HT1080 (cell line): ENCODE measurements around the gene RNF43. TPM values are rescaled to one million over a fixed set of nuclear protein-coding genes. Genes with fewer than 3 reads are reported as not detected.

Source experiments
- DNase-seq: peaks from one replicate; pipeline ENCODE4 v3.0.0-alpha.2; 2015; ENCODE audit warnings: low read depth
- polyA plus RNA-seq, 2 experiments: library from polyadenylated mRNA; depleted of rRNA; stranded (reverse); fragments of >200 nt; gene quantifications; 2 replicates each; pipeline ENCODE4 v1.2.3, GENCODE V29; 2015
- total RNA-seq: library from RNA; depleted of rRNA; stranded (reverse); fragments of >200 nt; shearing (Covaris generic); gene quantifications from 2 replicates; pipeline ENCODE4 v1.2.3, GENCODE V29; 2014; rRNA removed

Gene RNF43
- total RNA-seq = 0.14 TPM in 1 of 2 replicates, not detected in the other
- 0.09 and 0.66 TPM in 2 replicates for polyA plus RNA-seq (2015; cell fraction: cytosol; rRNA removed)
- polyA plus RNA-seq (2015; cell fraction: nucleus; rRNA removed) = 0.39 and 0.41 TPM in 2 replicates

DNA sequence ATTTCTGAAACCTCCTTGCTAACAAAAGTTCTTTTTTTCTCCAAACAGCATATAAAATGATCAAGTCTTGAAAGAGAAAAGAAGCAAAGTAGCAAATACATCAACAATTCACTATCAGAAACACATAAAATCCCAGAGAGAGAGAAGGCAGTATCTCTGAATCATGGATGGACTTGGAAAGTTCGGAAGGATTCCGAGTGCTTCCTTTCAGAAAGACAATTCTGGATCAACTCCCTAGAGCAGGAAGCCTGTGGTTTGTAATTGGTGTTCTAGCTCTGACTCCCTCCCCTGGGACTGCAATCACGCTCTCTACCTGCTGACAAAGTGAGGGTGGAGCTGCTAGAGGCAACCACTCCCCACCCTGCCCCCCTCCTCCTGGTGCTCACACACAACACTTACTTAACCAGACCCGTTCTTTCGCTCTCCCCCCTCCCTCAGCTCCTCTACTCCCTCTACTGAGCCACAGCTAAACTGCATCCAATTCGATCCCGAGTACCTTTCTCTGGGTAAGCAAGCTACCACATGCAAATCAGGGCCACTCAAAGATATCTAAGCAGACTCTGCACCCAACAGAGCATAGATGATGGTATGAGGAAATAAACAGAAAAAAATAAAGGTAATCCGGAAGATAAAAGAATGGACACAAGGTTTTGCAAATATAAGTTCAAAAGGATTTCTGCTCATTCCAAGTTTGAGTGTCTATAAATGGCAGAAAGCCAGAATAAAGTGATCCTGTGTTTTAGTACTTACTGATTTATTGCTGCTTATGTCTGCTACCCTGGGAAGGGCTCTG is at the start of gene RNF43:
TSS of gene RNF43 (minus strand) at position 235 of the 793 bp plus-strand sequence. CDS start 1,957 bp downstream, outside the sequence.
- peak; percentile 91 for DNase-seq

GRCh38 chr17:58455491-58455890 is 38.2 kb upstream of the RNF43 start:
- no peak for DNase-seq

DNA sequence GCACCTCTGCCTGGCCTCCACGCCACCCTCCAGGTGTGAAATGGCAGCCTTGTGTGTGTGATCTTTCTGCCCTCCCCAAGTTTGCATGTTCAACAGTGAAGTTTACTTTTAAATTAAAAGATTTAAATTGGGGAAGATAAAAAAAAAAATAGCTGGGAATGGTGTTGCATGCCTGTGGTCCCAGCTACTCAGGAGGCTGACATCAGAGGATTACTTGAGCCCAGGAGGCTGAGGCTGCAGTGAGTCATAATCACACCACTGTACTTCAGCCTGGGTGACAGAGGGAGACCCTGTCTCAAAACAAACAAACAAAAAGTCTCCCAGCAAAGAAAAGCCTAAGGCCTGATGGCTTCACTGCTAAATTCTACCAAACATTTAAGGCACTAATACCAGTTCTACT is 35.4 kb upstream of the RNF43 start:
- peak; percentile 37 for DNase-seq

- peak; percentile 74 for DNase-seq
These were observed 30.0 kb upstream of the RNF43 start for GRCh38 chr17:58447039-58447975.

DNA sequence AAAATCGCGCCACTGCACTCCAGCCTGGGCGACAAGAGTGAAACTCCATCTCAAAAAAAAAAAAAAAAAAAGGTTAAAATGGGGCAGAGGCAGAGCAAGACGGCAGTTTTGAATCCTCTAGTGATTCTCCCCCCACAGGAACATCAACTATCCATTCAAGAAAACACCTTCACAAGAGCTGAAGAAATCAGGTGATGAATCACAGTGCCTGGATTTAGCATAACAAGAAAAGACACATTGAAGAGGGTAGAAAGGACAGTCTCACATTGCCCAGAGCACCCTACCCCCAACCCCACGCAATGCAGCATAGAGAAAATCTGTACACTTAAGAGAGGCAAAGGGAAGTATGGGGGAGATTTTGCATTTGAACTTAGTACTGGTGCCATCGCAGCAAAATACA is 28.8 kb upstream of the RNF43 start:
- DNase-seq = no peak

GRCh38 chr17:58436805-58437239 is 19.5 kb upstream of the RNF43 start:
- DNase-seq = no peak

DNA sequence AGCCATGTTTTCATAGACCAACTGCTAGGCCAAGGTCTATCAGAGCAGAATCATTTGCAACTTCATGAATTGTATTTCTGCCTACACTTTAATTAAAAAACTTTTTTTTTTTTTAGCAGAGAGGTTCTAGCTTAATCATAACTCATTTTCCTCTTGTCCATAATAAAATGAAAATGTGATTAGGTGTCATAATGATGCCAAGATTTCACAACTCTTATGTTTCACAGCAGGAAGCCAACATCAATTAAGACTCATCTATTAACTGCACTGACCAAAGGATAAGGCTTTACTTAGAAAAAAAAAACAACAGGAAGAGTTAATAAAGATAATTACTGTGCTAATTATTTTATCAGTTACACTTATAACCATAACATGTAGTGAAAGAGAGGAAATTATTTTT is 18.9 kb upstream of the RNF43 start:
- no peak for DNase-seq

DNA sequence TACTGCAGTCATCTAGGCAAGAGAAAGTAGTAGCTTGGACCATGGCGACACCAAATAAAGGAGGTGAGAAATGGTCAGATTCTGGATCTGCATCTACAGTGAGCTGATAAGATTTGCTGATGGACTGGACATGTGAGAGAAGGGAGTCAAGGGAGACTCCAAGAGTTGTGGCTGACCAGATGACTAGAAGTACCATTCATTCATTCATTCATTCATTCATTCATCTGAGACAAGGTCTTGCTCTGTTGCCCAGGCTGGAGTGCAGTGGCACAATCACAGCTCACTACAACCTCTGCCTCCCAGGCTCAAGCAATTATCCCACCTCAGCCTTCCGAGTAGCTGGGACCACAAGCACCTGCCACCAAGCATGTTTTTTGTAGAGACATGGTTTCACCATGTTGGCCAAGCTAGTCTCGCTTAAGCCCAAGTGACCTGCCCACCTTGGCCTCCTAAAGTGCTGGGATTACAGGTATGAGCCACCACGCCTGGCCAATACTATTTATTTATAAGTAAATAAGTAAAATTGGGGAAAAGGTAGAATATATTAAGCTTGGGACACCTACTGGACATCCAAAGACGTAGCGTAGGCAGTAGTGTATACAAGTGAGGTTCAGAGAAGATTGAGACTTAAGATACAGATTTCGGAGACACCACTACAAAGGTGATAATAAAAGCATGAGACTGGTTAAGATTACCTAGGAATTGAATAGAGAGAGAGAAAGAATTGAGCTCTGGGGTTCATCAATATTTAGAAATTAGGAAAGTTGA is 15.7 kb upstream of the RNF43 start:
- DNase-seq = no peak

DNA sequence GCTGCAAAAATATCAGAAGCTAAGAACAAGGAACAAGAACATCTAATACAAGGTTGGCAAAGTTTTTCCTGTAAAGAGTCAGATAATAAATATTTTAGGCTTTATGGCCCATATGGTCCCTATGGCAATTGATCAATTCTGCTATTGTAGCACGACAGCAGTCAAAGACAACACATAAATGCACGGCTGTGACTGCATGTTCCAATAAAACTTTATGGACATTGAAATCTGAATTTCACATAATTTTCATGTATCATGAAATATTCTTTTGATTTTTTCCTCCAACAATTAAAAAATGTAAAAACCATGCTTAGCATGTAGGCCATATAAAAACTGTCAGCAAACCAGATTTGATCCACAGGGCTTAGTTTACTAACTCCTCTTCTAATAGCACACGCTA is 10.5 kb upstream of the RNF43 start:
- DNase-seq = no peak

DNA sequence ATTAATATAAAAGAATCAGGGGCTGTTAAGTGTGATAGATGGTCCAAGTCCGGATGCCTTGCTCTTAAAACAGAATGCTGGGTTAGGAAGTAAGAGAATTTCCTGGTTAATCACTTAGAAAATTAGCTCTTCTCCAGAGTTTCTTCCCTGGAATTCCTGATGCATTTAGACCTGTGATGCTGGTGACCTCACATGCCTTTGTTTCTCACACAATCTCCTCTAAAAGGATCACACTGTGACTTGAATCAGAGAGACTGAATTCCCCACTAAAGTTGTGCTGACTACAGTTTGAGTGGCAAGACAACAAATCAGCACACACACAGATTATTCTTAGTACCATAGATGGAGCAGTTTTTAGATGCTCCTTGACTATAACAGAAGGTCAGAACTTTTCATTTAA is 4.4 kb upstream of the RNF43 start:
- DNase-seq = no peak

DNA sequence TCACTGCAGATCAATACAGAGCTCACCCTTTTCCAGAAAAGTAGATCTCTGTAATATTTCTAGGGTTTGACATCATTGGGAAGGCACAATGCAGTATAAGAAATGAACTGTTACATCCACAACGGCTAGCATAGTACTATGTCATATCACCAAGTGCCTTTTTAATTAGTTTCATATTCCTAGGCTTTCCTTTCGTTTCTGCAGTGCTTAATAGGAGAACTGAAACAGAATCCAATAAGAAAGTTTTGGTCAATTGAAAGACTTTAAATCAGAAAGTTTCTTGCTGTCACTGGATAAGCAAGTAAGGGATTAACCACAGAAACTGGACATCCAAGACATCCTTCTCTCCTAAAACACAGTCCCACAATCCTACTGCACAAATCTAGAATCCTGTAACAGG is 3.5 kb upstream of the RNF43 start:
- DNase-seq = no peak

DNA sequence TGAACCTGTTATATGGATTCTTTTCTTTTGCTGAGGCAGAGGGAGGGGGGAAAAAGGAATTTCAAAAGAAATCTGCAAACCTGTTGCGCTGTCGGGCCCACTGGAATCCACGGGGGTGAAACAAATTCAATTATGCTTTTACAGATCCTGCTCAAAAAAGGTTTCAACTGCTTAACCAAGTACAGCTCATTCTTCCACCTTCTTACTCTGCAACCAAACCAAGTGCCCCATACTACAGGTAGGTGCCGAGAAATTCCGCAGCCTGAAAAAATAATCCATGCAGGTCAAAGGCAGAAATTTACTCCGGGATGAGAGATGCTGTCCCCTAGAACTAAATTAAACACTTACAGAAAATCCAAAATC is 416 bp downstream of the RNF43 start:
- no peak for DNase-seq

DNA sequence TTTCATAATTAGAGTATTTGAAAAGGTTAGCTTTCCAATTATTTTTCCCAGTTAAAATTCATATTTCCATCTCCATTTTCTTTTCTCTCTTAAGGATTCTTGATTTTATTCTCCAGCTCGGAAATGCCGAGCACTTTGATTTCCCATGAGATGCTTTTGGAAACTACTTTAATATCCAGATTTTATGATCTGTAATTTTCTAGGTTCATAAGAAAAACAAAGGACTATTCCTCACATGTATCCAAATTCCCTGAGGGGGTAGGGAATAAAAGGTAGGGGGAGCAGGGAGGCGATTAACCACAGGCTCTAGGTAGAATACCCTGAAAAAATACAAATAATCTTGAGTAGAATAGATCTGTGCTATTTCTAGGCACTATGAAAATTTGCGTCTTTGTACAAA is 938 bp downstream of the RNF43 start:
- no peak for DNase-seq

DNA sequence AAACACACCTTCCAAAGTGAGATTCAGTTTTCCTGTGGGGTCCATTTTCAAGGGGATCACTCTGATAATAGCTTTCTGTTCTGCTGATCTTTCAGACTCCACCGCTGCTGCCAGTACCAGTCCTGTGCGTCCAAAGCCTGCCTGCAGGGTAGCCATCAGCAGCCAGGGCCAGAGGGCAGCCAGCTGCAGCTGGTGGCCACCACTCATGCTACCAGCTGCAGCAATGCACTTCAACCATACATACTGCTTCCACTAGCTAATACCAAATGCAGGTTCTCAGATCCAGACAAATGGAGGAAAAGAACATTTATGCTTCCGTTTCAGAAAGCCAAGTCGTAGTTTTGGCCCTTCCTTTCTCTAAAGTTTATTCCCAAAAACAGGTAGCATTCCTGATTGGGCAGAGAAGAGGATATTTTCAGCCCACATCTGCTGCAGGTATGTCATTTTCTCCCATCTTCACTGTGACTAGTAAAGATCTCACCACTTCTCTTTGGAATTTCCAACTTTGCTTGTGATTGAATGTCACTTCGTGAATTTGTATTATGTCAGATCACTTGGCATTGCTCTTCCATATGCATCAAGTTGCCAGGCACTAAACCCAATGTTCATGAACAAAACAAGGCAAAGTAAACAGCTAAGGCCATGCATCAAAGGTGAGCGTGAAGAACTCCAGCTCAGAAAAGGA is 1.8 kb downstream of the RNF43 start:
- DNase-seq = no peak

- no peak for DNase-seq
These were observed 2.7 kb downstream of the RNF43 start for GRCh38 chr17:58414596-58414997.

- DNase-seq = no peak
These were observed 3.6 kb downstream of the RNF43 start for GRCh38 chr17:58413684-58414083.

DNA sequence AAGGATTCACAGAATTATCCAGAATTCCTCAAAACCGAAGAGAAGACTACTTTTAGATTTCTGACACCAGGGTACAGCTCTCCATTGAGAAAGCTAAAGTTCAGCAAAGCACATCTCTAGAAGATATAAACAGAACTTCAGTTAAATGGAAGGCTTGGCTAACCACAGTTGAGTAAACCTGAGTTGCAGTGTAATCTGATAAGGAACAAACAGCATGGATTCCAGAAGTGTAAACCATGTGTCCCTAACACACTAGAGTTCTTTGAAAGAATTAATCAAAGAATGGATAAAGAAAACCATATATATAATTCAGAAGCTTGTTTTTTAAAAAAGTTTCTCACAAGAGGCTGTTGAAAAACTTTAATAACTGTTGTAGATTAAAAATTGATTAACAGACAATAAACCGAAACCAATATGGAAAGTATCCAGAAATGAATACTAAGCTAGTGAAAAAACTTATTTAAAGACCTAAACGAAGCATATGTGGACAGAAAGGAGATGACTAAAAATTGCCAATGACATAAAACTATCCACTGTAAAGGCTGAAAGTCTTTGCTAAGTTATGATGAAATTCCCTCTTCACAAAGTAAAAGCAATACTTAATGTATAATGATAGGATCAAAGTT is 4.3 kb downstream of the RNF43 start:
- no peak for DNase-seq

- DNase-seq = no peak
These were observed 5.2 kb downstream of the RNF43 start for GRCh38 chr17:58412064-58412703.

DNA sequence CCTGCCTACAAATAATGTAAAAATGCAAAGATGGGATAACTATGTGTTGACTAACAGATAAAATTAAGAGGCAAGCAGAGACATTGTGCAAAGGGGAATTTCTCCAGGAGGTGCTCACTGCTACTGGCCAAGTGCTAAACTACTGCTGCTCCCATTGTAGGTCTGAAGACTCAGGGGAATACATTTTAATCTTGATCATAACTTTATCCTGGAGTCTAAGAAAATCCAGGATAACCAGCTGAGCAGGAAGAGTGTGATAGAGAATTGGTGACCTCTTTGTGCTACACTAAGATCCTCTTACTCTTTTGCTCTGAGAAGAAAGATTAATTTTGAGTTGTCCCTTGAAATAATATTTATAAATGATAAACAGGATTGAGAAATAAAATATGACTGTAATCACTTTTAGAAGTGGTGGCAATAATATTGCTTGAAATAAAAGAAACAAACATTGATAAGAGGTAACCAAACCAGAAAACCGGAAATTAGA is 5.9 kb downstream of the RNF43 start:
- DNase-seq = no peak
